Colonic mucosa (tissue), 4 donors: Measurements from ENCODE around the gene STARD13. TPM values are rescaled to one million over a fixed set of nuclear protein-coding genes. Genes with fewer than 3 reads are reported as not detected.
A peak's percentile ranks its signal among the peaks of the same experiment; 100 is the strongest.

Experiments
- DNase-seq: peaks from one replicate; pipeline ENCODE4 v3.0.0-alpha.2; 2020
- H3K27ac ChIP-seq: fragments of 200-600 bp; one replicate; pipeline ENCODE4 v1.8.0; 2021
- H3K27me3 ChIP-seq: fragments of 200-600 bp; one replicate; pipeline ENCODE4 v1.8.0; 2021
- H3K36me3 ChIP-seq: fragments of 200-600 bp; one replicate; pipeline ENCODE4 v1.8.0; 2021
- H3K4me1 ChIP-seq: fragments of 200-600 bp; one replicate; pipeline ENCODE4 v1.8.0; 2021; ENCODE audit warnings: mild to moderate bottlenecking
- H3K4me3 ChIP-seq: fragments of 200-600 bp; one replicate; pipeline ENCODE4 v1.8.0; 2021
- H3K9ac ChIP-seq, 2 donors: one replicate each; pipeline ENCODE4 v1.7.0; 2013; ENCODE audit warnings: control low read depth in 2 of 2, low read depth in 2 of 2, low read length in 2 of 2
- H3K9me3 ChIP-seq: fragments of 200-600 bp; one replicate; pipeline ENCODE4 v1.8.0; 2021
- CTCF ChIP-seq: fragments of 200-600 bp; IDR thresholded peaks from one replicate; pipeline ENCODE4 v1.8.0; 2022; ENCODE audit warnings: antibody characterized with exemption, mild to moderate bottlenecking
- intact Hi-C: fragments of 100-400 bp; cut with DNase I; formaldehyde crosslinking; loops from one replicate; pipeline ENCODE4 v1.14.1; 2022
- total RNA-seq, 2 donors: library from RNA; stranded (reverse); fragmentation: NEBNext Ultra II Directional in 1 of 2; extraction: Animal tissue kit (Norgen Biotek cat#: 25700) in 1 of 2; gene quantifications; one replicate each; pipeline ENCODE4 v1.2.1, GENCODE V29; 2021
- donor health status: healthy.
- donor health status: DM: no; HTN: no; CAD: no.
- donor health status: DM: no; HTN: no; CAD: no.

The STARD13 gene
- total RNA-seq, 2 donors from 2014 or later, result 21.3 to 30.2 TPM

- TF ChIP-seq CTCF, result no peak
- peak overlapping the region; percentile 4 for H3K27ac ChIP-seq
- H3K36me3 ChIP-seq, result no peaks in the 10 kb centered on the region
- no peak overlapping the region for H3K4me3 ChIP-seq
- intact Hi-C loops, result no loop called here
- no peak for DNase-seq
- H3K9ac ChIP-seq, result peak overlapping the region in 1 of 2 donors; percentile 12
- no peaks in the 10 kb centered on the region for H3K9me3 ChIP-seq
- no peaks in the 10 kb centered on the region for H3K4me1 ChIP-seq
- H3K27me3 ChIP-seq, result no peaks in the 10 kb centered on the region
Measured at GRCh38 chr13:33123066-33123859, 162.3 kb downstream of the STARD13 start.

GRCh38 chr13:33119856-33120543 lies 165.6 kb downstream of the STARD13 start:
- no peaks in the 10 kb centered on the region for H3K27me3 ChIP-seq
- no peak overlapping the region for H3K4me3 ChIP-seq
- no peaks in the 10 kb centered on the region for H3K9me3 ChIP-seq
- DNase-seq, result no peak
- no peak for TF ChIP-seq CTCF
- no peak overlapping the region for H3K27ac ChIP-seq
- intact Hi-C loops, result no loop called here
- H3K9ac ChIP-seq, result no peak overlapping the region
- H3K4me1 ChIP-seq, result no peaks in the 10 kb centered on the region
- no peaks in the 10 kb centered on the region for H3K36me3 ChIP-seq

- Histone ChIP-seq H3K9me3 (no peaks in the 10 kb centered on the region), H3K4me1 (no peaks in the 10 kb centered on the region), H3K9ac (no peak overlapping the region), H3K4me3 (no peak overlapping the region), H3K36me3 (no peaks in the 10 kb centered on the region), H3K27ac (no peak overlapping the region), H3K27me3 (no peaks in the 10 kb centered on the region)
- no peak for TF ChIP-seq CTCF
- intact Hi-C loops, result no loop called here
- DNase-seq, result no peak
Measured at GRCh38 chr13:33119022-33119781, 166.4 kb downstream of the STARD13 start.

- Histone ChIP-seq H3K27me3 (no peaks in the 10 kb centered on the region), H3K4me3 (no peak overlapping the region), H3K9ac (no peak overlapping the region), H3K4me1 (no peaks in the 10 kb centered on the region), H3K36me3 (no peaks in the 10 kb centered on the region), H3K27ac (no peak overlapping the region), H3K9me3 (no peaks in the 10 kb centered on the region)
- intact Hi-C loops, result no loop called here
- DNase-seq, result no peak
- TF ChIP-seq CTCF, result no peak
Measured at GRCh38 chr13:33116321-33117010, 169.1 kb downstream of the STARD13 start.

GRCh38 chr13:33115274-33115673 lies 170.3 kb downstream of the STARD13 start:
- Histone ChIP-seq H3K36me3 (no peaks in the 10 kb centered on the region), H3K27ac (no peak overlapping the region), H3K4me1 (no peaks in the 10 kb centered on the region), H3K9ac (no peak overlapping the region), H3K27me3 (no peaks in the 10 kb centered on the region), H3K4me3 (no peak overlapping the region), H3K9me3 (no peaks in the 10 kb centered on the region)
- intact Hi-C loops, result no loop called here
- DNase-seq, result no peak
- TF ChIP-seq CTCF, result no peak
